HepG2 (cell line): ENCODE results near the gene RETN. TPM values are rescaled to one million over a fixed set of nuclear protein-coding genes. Genes with fewer than 3 reads are reported as not detected.
A peak's percentile ranks its signal among the peaks of the same experiment; 100 is the strongest.

Experiments used
- EEA1 ChIP-seq: sonication (generic); formaldehyde crosslinking; IDR thresholded peaks from 2 replicates; pipeline ENCODE4 v1.5.1; 2020; ENCODE audit warnings: mild to moderate bottlenecking, missing genetic modification reagents, borderline replicate concordance
- FLYWCH1 ChIP-seq: sonication (generic); formaldehyde crosslinking; IDR thresholded peaks from 2 replicates; pipeline ENCODE4 v1.8.1; 2023; ENCODE audit warnings: mild to moderate bottlenecking, missing genetic modification reagents
- HOXA3 ChIP-seq: sonication (generic); formaldehyde crosslinking; IDR thresholded peaks from 2 replicates; pipeline ENCODE4 v1.5.0; 2020; ENCODE audit warnings: missing genetic modification reagents
- KDM3A ChIP-seq: IDR thresholded peaks from 2 replicates; pipeline ENCODE4 v1.6.1; 2018; ENCODE audit warnings: low read depth, missing compliant biosample characterization
- KLF16 ChIP-seq, 2 experiments: sonication (generic) in 1 of 2; formaldehyde crosslinking in 1 of 2; IDR thresholded peaks; 2 replicates each; pipeline versions ENCODE4 v1.6.1 to v1.8.0; 2016 to 2023; ENCODE audit warnings: missing genetic modification reagents in 2 of 2, missing compliant biosample characterization in 1 of 2
- MAFF ChIP-seq: IDR thresholded peaks from 2 replicates; pipeline ENCODE4 v1.6.1; 2011; ENCODE audit warnings: low read depth, low read length, improper control_type of control experiment
- REPIN1 ChIP-seq: sonication (generic); formaldehyde crosslinking; IDR thresholded peaks from 2 replicates; pipeline ENCODE4 v1.8.0; 2022; ENCODE audit warnings: missing genetic modification reagents, low read depth, mild to moderate bottlenecking, borderline replicate concordance
- RORA ChIP-seq: sonication (generic); formaldehyde crosslinking; IDR thresholded peaks from 2 replicates; pipeline ENCODE4 v1.5.0; 2020; ENCODE audit warnings: mild to moderate bottlenecking, missing genetic modification reagents, moderate library complexity
- SMARCC2 ChIP-seq: fragments of 450-650 bp; IDR thresholded peaks from 2 replicates; pipeline ENCODE4 v1.6.1; 2017; ENCODE audit warnings: antibody characterized with exemption, mild to moderate bottlenecking
- ZBTB44 ChIP-seq: sonication (generic); formaldehyde crosslinking; IDR thresholded peaks from 2 replicates; pipeline ENCODE4 v1.4.0; 2020; ENCODE audit warnings: missing genetic modification reagents
- ZFAT ChIP-seq: sonication (generic); formaldehyde crosslinking; conservative IDR thresholded peaks from 2 replicates; pipeline ENCODE4 v1.8.1; 2023; ENCODE audit warnings: missing genetic modification reagents, inconsistent platforms
- ZFP36L2 ChIP-seq: sonication (generic); formaldehyde crosslinking; IDR thresholded peaks from 2 replicates; pipeline ENCODE4 v1.4.0; 2020; ENCODE audit warnings: missing genetic modification reagents
- ZFP91 ChIP-seq: sonication (generic); formaldehyde crosslinking; IDR thresholded peaks from 2 replicates; pipeline ENCODE4 v1.9.0; 2022; ENCODE audit warnings: missing genetic modification reagents, mild to moderate bottlenecking, borderline replicate concordance
- ZNF549 ChIP-seq: sonication (generic); formaldehyde crosslinking; IDR thresholded peaks from 2 replicates; pipeline ENCODE4 v1.5.0; 2020; ENCODE audit warnings: missing genetic modification reagents
- ZNF891 ChIP-seq: sonication (generic); formaldehyde crosslinking; IDR thresholded peaks from 2 replicates; pipeline ENCODE4 v1.5.0; 2020; ENCODE audit warnings: mild to moderate bottlenecking, missing genetic modification reagents
- polyA plus RNA-seq, 8 experiments: library from polyadenylated mRNA; depleted of rRNA in 3 of 8; stranded (reverse) in 7 of 8; unstranded in 1 of 8; fragments of >200 nt; fragmentation: Illumina TruSeq in 4 of 8; extraction: Trizol in 4 of 8; gene quantifications; 2 replicates each; pipeline versions ENCODE4 v1.2.1 to v1.2.3, GENCODE V29; 2011 to 2016; ENCODE audit warnings: low read depth in 4 of 8, missing spikeins in 1 of 8, mixed read lengths in 1 of 8; ENCODE audit not compliant: insufficient read depth in 1 of 8
- total RNA-seq, 5 experiments: library from RNA; depleted of rRNA; stranded (reverse); fragments of >200 nt; fragmentation: Illumina TruSeq; extraction: Trizol; gene quantifications; 2 replicates each; pipeline ENCODE4 v1.2.3, GENCODE V29; 2016; ENCODE audit warnings: low read depth in 1 of 5
- TF ChIP-seq, protein P1 (sequence below): sonication (generic); formaldehyde crosslinking; IDR thresholded peaks from 2 replicates; pipeline ENCODE4 v1.5.0; 2020; ENCODE audit warnings: missing genetic modification reagents, mild to moderate bottlenecking, borderline replicate concordance
- TF ChIP-seq, protein P2 (sequence below): IDR thresholded peaks from 2 replicates; pipeline ENCODE4 v1.6.1; 2016; ENCODE audit warnings: mild to moderate bottlenecking
- TF ChIP-seq, protein P3 (sequence below): sonication (generic); formaldehyde crosslinking; IDR thresholded peaks from 2 replicates; pipeline ENCODE4 v1.4.0; 2020; ENCODE audit warnings: missing genetic modification reagents, low read depth, mild to moderate bottlenecking, borderline replicate concordance
- TF ChIP-seq, protein P4 (sequence below): sonication (generic); formaldehyde crosslinking; IDR thresholded peaks from 2 replicates; pipeline ENCODE4 v1.5.0; 2020; ENCODE audit warnings: missing genetic modification reagents

RETN gene
- total and polyA plus RNA-seq, 2 of the 13 experiments (the other 11 are each of a cell fraction or from before 2014, with no cell fraction given), result not detected

GRCh38 chr19:7681340-7682174, 12.7 kb downstream of the RETN start (continued):
- TF ChIP-seq ZNF891, result no peak
- TF ChIP-seq ZNF549 (CRISPR knock-in tag), result no peak
- TF ChIP-seq KLF16 (CRISPR knock-in tag; IDR thresholded peaks at IDR 0.05), result no peak
- TF ChIP-seq HOXA3 (CRISPR knock-in tag), result peak; percentile 17; the same call in 1 of the 2 replicates
- TF ChIP-seq, protein P1, sequence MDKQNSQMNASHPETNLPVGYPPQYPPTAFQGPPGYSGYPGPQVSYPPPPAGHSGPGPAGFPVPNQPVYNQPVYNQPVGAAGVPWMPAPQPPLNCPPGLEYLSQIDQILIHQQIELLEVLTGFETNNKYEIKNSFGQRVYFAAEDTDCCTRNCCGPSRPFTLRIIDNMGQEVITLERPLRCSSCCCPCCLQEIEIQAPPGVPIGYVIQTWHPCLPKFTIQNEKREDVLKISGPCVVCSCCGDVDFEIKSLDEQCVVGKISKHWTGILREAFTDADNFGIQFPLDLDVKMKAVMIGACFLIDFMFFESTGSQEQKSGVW (CRISPR knock-in tag), result no peak
- TF ChIP-seq, protein P2, sequence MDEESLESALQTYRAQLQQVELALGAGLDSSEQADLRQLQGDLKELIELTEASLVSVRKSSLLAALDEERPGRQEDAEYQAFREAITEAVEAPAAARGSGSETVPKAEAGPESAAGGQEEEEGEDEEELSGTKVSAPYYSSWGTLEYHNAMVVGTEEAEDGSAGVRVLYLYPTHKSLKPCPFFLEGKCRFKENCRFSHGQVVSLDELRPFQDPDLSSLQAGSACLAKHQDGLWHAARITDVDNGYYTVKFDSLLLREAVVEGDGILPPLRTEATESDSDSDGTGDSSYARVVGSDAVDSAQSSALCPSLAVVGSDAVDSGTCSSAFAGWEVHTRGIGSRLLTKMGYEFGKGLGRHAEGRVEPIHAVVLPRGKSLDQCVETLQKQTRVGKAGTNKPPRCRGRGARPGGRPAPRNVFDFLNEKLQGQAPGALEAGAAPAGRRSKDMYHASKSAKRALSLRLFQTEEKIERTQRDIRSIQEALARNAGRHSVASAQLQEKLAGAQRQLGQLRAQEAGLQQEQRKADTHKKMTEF, result peak; percentile 6; the same call in 1 of the 2 replicates
- TF ChIP-seq FLYWCH1 (CRISPR knock-in tag), result no peak
- TF ChIP-seq EEA1 (CRISPR knock-in tag), result no peak
- TF ChIP-seq MAFF, result no peak
- TF ChIP-seq REPIN1 (CRISPR knock-in tag), result 0 out of 2 replicates have a peak, but pooled peaks have one; percentile 43
- TF ChIP-seq, protein P3, sequence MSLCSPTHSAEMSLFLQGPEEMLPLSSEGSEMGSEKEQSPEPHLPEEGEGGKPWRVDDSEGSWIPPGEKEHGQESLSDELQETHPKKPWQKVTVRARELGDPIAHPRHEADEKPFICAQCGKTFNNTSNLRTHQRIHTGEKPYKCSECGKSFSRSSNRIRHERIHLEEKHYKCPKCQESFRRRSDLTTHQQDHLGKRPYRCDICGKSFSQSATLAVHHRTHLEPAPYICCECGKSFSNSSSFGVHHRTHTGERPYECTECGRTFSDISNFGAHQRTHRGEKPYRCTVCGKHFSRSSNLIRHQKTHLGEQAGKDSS (CRISPR knock-in tag), result no peak
- no peak for TF ChIP-seq ZFAT (CRISPR knock-in tag)
- TF ChIP-seq RORA, result no peak
- no peak for TF ChIP-seq KDM3A (CRISPR knock-in tag)
- TF ChIP-seq, protein P4, sequence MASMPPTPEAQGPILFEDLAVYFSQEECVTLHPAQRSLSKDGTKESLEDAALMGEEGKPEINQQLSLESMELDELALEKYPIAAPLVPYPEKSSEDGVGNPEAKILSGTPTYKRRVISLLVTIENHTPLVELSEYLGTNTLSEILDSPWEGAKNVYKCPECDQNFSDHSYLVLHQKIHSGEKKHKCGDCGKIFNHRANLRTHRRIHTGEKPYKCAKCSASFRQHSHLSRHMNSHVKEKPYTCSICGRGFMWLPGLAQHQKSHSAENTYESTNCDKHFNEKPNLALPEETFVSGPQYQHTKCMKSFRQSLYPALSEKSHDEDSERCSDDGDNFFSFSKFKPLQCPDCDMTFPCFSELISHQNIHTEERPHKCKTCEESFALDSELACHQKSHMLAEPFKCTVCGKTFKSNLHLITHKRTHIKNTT (CRISPR knock-in tag), result no peak
- TF ChIP-seq ZFP36L2 (CRISPR knock-in tag), result no peak
- no peak for TF ChIP-seq ZBTB44 (CRISPR knock-in tag)
- TF ChIP-seq SMARCC2, result no peak
- TF ChIP-seq ZFP91 (CRISPR knock-in tag), result no peak; the same call in 1 of the 2 replicates
